ENCODE results near the gene L1CAM. TPM values are rescaled to one million over a fixed set of nuclear protein-coding genes. Genes with fewer than 3 reads are reported as not detected.

The L1CAM gene
- total RNA-seq, 1 donor from 2014 or later: 2.4 TPM

GRCh38 chrX:153924149-153924861, 38.3 kb upstream of the L1CAM start:
- DNase-seq (ENCODE audit: low spot score): no peak

- no peak for DNase-seq (ENCODE audit: low spot score)
Observed at GRCh38 chrX:153922932-153923857, 37.2 kb upstream of the L1CAM start.

- DNase-seq (ENCODE audit: low spot score): no peak
Observed at GRCh38 chrX:153921511-153922446, 35.8 kb upstream of the L1CAM start.

- DNase-seq (ENCODE audit: low spot score): no peak
Observed at GRCh38 chrX:153921070-153921469, 35.1 kb upstream of the L1CAM start.

GRCh38 chrX:153920546-153920945, 34.6 kb upstream of the L1CAM start:
- DNase-seq (ENCODE audit: low spot score): no peak

- DNase-seq (ENCODE audit: low spot score): peak; percentile 87
Observed at GRCh38 chrX:153919281-153919680, 33.3 kb upstream of the L1CAM start.

GRCh38 chrX:153917869-153918268, 31.9 kb upstream of the L1CAM start:
- no peak for DNase-seq (ENCODE audit: low spot score)

GRCh38 chrX:153913701-153914100, 27.7 kb upstream of the L1CAM start:
- no peak for DNase-seq (ENCODE audit: low spot score)

GRCh38 chrX:153913211-153913610, 27.2 kb upstream of the L1CAM start:
- no peak for DNase-seq (ENCODE audit: low spot score)

DNA sequence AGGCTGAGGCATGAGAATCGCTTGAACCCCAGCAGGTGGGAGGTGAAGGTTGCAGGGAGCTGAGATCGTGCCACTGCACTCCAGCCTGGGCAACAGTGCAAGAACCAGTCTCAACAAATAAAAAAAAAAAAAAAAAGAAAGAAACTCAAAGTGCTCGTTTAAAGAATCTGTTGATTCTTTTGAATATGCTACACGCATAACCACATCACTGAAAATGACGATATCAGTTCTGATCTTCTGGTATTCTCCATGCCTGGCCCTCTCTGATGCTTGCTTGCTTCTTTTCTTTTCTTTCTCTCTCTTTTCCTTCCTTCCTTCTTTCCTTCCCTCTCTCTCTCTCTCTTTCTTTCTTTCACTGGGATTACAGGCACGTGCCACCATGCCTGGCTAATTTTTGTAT, 25.8 kb upstream of the L1CAM start:
- DNase-seq (ENCODE audit: low spot score): no peak

GRCh38 chrX:153910446-153910845, 24.5 kb upstream of the L1CAM start:
- DNase-seq (ENCODE audit: low spot score): peak; percentile 85

DNA sequence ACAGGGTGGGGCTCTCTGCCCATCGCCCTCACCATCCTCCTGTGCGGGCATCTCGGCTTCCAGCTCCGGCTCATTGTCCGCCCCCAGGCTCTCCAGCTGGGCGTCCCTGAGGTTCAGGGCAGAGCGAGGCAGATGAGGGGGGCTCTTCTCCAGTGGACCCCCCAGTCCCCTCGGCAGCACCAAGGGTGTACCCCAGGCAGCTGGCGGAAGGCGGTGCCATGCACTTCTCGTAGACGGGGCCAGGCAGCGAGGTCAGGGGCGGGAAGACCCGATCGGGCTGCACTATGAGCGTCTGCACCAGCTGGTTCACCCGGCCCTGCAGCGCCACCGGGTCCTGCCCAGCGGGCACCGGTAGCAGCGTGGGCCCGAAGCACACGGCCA, 24.0 kb upstream of the L1CAM start:
- DNase-seq (ENCODE audit: low spot score): no peak

GRCh38 chrX:153909024-153909979, 23.3 kb upstream of the L1CAM start:
- DNase-seq (ENCODE audit: low spot score): no peak

DNA sequence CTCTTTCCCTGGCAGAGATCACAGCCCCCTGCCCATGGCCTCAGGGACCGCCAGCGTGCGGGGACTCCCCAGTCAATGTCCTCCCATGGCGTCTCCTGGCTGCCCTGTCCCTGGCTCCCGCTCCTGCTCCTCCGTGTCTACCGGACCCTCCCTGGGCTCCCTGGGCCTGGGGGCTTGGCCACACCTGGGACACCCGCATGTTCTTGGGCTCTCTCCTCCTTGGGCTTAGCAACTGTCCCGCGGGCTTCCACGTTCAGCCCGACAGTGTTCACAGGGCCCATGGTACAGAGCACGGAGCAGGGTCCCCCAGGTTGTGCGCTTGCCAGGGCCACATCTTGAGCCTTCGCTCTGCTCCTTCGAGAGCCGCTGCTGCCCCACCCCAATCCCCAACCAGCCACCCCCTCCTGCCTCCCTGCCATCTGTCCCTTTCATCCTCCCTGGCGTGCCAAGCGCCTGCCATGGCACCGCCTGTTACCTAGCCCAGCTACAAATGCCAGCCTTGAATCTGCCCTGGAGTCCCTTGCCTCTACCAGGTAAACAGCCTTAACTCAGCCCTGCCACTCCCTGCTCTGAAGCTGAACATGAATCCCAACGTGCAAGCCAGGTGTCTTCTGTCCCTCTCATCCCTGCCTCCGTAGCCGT, 22.4 kb upstream of the L1CAM start:
- DNase-seq (ENCODE audit: low spot score): no peak

- no peak for DNase-seq (ENCODE audit: low spot score)
Observed at GRCh38 chrX:153907456-153907855, 21.5 kb upstream of the L1CAM start.

DNA sequence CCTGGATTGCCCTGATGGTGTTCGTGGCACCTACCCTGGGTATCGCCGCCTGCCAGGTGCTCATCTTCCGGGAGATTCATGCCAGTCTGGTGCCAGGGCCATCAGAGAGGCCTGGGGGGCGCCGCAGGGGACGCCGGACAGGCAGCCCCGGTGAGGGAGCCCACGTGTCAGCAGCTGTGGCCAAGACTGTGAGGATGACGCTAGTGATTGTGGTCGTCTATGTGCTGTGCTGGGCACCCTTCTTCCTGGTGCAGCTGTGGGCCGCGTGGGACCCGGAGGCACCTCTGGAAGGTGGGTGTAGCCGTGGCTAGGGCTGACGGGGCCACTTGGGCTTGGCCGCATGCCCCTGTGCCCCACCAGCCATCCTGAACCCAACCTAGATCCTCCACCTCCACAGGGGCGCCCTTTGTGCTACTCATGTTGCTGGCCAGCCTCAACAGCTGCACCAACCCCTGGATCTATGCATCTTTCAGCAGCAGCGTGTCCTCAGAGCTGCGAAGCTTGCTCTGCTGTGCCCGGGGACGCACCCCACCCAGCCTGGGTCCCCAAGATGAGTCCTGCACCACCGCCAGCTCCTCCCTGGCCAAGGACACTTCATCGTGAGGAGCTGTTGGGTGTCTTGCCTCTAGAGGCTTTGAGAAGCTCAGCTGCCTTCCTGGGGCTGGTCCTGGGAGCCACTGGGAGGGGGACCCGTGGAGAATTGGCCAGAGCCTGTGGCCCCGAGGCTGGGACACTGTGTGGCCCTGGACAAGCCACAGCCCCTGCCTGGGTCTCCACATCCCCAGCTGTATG, 20.3 kb upstream of the L1CAM start:
- no peak for DNase-seq (ENCODE audit: low spot score)

GRCh38 chrX:153905481-153906095, 19.6 kb upstream of the L1CAM start:
- peak; percentile 85 for DNase-seq (ENCODE audit: low spot score)
